C4-2B (cell line): ENCODE measurements around the gene SPACA5.

ENCODE experiments used
- ZFX ChIP-seq: fragments of 450-650 bp; IDR thresholded peaks from 2 replicates; pipeline ENCODE4 v1.6.1; 2017
- TF ChIP-seq, protein P1 (sequence below): fragments of 450-650 bp; conservative IDR thresholded peaks from 2 replicates; pipeline ENCODE4 v1.5.1; 2017; ENCODE audit warnings: mild to moderate bottlenecking

DNA sequence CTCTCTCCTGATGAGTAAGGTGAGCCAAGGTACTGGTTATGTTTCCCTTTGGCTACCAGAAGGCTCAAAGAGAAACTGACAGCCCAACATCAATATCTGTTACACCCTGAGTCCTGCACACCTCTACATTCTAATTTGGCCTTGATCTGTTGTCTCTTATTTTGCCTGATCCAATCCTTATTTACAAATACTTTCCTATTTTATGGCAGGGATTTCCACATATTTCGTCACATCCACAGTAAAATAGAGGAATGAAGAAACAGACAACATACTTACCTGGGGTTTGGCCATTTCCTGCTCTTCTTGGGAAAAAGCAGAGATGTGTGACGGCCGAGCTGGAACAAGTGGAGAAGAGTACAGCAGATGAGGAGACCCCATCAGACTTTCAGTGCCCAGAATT is 4.5 kb upstream of the SPACA5 start:
- TF ChIP-seq, protein P1, sequence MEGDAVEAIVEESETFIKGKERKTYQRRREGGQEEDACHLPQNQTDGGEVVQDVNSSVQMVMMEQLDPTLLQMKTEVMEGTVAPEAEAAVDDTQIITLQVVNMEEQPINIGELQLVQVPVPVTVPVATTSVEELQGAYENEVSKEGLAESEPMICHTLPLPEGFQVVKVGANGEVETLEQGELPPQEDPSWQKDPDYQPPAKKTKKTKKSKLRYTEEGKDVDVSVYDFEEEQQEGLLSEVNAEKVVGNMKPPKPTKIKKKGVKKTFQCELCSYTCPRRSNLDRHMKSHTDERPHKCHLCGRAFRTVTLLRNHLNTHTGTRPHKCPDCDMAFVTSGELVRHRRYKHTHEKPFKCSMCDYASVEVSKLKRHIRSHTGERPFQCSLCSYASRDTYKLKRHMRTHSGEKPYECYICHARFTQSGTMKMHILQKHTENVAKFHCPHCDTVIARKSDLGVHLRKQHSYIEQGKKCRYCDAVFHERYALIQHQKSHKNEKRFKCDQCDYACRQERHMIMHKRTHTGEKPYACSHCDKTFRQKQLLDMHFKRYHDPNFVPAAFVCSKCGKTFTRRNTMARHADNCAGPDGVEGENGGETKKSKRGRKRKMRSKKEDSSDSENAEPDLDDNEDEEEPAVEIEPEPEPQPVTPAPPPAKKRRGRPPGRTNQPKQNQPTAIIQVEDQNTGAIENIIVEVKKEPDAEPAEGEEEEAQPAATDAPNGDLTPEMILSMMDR = no peak
- TF ChIP-seq ZFX = no peak
